Smooth muscle cell (in vitro differentiated cells): ENCODE measurements around the gene IL1RAP. TPM values are rescaled to one million over a fixed set of nuclear protein-coding genes. Genes with fewer than 3 reads are reported as not detected.

Experiments used
- DNase-seq: peaks from one replicate; lab custom pipeline; 2025; ENCODE audit not compliant: unreplicated experiment; lab: John Stamatoyannopoulos, UW
- H2AFZ ChIP-seq: fragments of 200-600 bp; sonication (generic); 2 replicates; pipeline ENCODE4 v1.6.0; 2016; ENCODE audit warnings: antibody characterized with exemption, low read depth, mild to moderate bottlenecking
- H3F3A ChIP-seq: fragments of 200-600 bp; sonication (generic); 2 replicates; pipeline ENCODE4 v1.6.0; 2017; ENCODE audit warnings: antibody characterized with exemption, low read depth
- H3K27ac ChIP-seq: fragments of 200-600 bp; sonication (generic); 2 replicates; pipeline ENCODE4 v1.5.1; 2016; ENCODE audit warnings: low read depth, mild to moderate bottlenecking
- H3K27me3 ChIP-seq: fragments of 200-600 bp; sonication (generic); 2 replicates; pipeline ENCODE4 v1.6.1; 2016; ENCODE audit warnings: low read depth, mild to moderate bottlenecking
- H3K36me3 ChIP-seq: fragments of 200-600 bp; sonication (generic); 2 replicates; pipeline ENCODE4 v1.5.1; 2016; ENCODE audit warnings: low read depth
- H3K4me1 ChIP-seq: fragments of 200-600 bp; sonication (generic); 2 replicates; pipeline ENCODE4 v1.5.1; 2016; ENCODE audit warnings: low read depth
- H3K4me2 ChIP-seq: fragments of 200-600 bp; sonication (generic); 2 replicates; pipeline ENCODE4 v1.6.0; 2016; ENCODE audit warnings: mild to moderate bottlenecking
- H3K4me3 ChIP-seq: fragments of 200-600 bp; sonication (generic); 2 replicates; pipeline ENCODE4 v1.5.1; 2016; ENCODE audit warnings: mild to moderate bottlenecking
- H3K79me2 ChIP-seq: fragments of 200-600 bp; sonication (generic); 2 replicates; pipeline ENCODE4 v1.6.0; 2016; ENCODE audit warnings: low read depth, mild to moderate bottlenecking
- H3K9ac ChIP-seq: fragments of 200-600 bp; sonication (generic); 2 replicates; pipeline ENCODE4 v1.6.0; 2016; ENCODE audit warnings: low read depth
- H3K9me3 ChIP-seq: fragments of 200-600 bp; sonication (generic); replicated peaks from 2 replicates; pipeline ENCODE4 v1.5.1; 2016; ENCODE audit warnings: low read depth
- H4K20me1 ChIP-seq: fragments of 200-600 bp; sonication (generic); 2 replicates; pipeline ENCODE4 v1.6.0; 2016; ENCODE audit warnings: low read depth
- WGBS: methylation state at CpG from one replicate; pipeline ENCODE4 v1.1.7; 2016; ENCODE audit warnings: low lambda C conversion rate; 5-methylcytosine and 5-hydroxymethylcytosine counted together
- polyA plus RNA-seq: library from polyadenylated mRNA; unstranded; fragments of >200 nt; fragmentation: Nextera tagmentation; extraction: Ambion mirVana; gene quantifications from 2 replicates; pipeline ENCODE4 v1.2.1, GENCODE V29; 2016
- total RNA-seq: library from RNA; depleted of rRNA; stranded (reverse); fragments of >200 nt; gene quantifications from 2 replicates; pipeline ENCODE4 v1.2.3, GENCODE V29; 2014
- TF ChIP-seq, protein P1 (sequence below): fragments of 200-600 bp; sonication (generic); IDR thresholded peaks from 2 replicates; pipeline ENCODE4 v1.5.1; 2017; ENCODE audit warnings: borderline replicate concordance, mild to moderate bottlenecking, antibody characterized with exemption; ENCODE audit not compliant: insufficient read depth, poor library complexity, severe bottlenecking

The IL1RAP gene
- total and polyA plus RNA-seq, 2 experiments from 2014 or later, result 13.5 to 49.1 TPM

DNA sequence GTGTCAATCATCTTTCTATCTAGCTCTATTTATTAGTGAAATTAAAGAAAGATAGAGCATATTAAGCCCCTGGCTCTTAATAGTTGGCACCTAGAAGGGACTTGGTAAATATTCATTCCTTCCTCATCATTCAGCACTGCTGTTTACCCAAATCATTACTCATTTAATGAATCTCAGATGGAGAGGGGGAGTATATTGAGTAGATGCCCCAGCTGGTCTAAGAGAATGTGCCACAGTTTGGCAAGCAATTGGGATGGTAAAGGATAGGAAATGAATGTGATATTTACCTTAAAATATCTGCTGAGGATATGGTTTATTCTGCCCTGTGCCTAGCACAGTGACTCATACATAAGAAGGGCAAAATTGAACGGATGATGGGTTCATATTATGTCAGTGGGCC, 6.0 kb downstream of the IL1RAP start:
- Histone ChIP-seq H3K4me2 (no peak overlapping the region), H3K36me3 (no peaks in the 10 kb centered on the region), H3K4me1 (peaks cover 4% of the 10 kb centered on the region), H3K79me2 (peaks cover 53% of the 10 kb centered on the region), H3F3A (peaks cover 6% of the 10 kb centered on the region), H3K27ac (no peak overlapping the region), H3K27me3 (no peaks in the 10 kb centered on the region), H4K20me1 (no peaks in the 10 kb centered on the region), H3K9me3 (no peaks in the 10 kb centered on the region), H3K4me3 (no peak overlapping the region), H2AFZ (no peak overlapping the region), H3K9ac (no peak overlapping the region)
- WGBS, result 46% methylated on average over 1 of the region's 1 CpG
- TF ChIP-seq, protein P1, sequence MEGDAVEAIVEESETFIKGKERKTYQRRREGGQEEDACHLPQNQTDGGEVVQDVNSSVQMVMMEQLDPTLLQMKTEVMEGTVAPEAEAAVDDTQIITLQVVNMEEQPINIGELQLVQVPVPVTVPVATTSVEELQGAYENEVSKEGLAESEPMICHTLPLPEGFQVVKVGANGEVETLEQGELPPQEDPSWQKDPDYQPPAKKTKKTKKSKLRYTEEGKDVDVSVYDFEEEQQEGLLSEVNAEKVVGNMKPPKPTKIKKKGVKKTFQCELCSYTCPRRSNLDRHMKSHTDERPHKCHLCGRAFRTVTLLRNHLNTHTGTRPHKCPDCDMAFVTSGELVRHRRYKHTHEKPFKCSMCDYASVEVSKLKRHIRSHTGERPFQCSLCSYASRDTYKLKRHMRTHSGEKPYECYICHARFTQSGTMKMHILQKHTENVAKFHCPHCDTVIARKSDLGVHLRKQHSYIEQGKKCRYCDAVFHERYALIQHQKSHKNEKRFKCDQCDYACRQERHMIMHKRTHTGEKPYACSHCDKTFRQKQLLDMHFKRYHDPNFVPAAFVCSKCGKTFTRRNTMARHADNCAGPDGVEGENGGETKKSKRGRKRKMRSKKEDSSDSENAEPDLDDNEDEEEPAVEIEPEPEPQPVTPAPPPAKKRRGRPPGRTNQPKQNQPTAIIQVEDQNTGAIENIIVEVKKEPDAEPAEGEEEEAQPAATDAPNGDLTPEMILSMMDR, result no peak
- DNase-seq, result no peak

DNA sequence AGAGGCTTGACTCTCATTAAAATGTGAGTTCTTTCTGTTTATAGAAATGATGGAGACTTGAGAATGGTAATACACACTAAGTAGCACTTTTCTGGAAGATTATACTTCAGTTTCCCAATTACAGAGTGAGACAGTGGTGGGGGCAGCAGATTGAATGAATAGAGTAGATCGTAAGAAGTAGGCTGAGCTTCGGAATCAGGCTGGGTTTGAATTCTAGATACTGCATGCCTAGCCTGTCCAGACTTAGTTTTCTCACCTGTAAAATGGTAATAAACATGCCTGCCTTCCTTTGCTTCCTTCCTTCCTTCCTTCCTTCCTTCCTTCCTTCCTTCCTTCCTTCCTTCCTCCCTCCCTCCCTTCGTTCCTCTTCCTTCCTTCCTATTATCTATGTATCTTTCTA, 8.1 kb downstream of the IL1RAP start:
- Histone ChIP-seq H3K4me1 (no peaks in the 10 kb centered on the region), H3K4me3 (no peak overlapping the region), H3F3A (peaks cover 6% of the 10 kb centered on the region), H3K79me2 (peaks cover 34% of the 10 kb centered on the region), H3K36me3 (no peaks in the 10 kb centered on the region), H2AFZ (no peak overlapping the region), H3K27me3 (no peaks in the 10 kb centered on the region), H3K9ac (no peak overlapping the region), H4K20me1 (no peaks in the 10 kb centered on the region), H3K9me3 (no peaks in the 10 kb centered on the region), H3K27ac (no peak overlapping the region), H3K4me2 (no peak overlapping the region)
- no peak for DNase-seq
- WGBS, result 94% methylated on average over 3 of the region's 3 CpGs
- TF ChIP-seq, protein P1, result no peak

DNA sequence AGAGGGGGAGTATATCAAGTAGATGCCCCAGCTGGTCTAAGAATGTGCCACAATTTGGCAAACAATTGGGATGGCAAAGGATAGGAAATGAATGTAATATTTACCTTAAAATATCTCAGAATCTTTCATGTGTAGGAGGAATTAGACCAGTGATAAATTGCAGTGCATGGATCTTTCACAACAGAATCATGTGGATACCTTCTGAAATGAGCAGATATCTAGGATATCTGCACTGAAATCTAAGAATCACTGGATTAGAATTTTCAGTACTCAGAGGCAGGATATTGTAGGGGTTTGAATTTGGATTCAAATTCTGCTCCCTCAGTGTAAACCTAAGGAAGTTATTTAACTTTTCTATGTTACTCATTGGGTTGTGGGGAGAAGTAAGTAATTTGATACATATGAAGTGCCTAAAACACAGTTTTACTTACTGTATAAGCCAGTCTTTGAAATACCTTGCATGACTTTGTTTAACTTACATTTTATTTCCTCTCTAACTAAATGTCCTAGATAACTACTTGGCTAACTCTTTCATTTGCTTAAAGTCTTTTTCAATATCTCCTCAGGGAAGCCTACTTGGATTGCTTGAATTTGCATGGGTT, 8.8 kb downstream of the IL1RAP start:
- Histone ChIP-seq H3K4me3 (no peak overlapping the region), H2AFZ (no peak overlapping the region), H3K79me2 (peaks cover 30% of the 10 kb centered on the region), H3K4me2 (no peak overlapping the region), H3K36me3 (no peaks in the 10 kb centered on the region), H3K9ac (no peak overlapping the region), H4K20me1 (no peaks in the 10 kb centered on the region), H3F3A (peaks cover 6% of the 10 kb centered on the region), H3K9me3 (no peaks in the 10 kb centered on the region), H3K4me1 (peaks cover 1% of the 10 kb centered on the region), H3K27ac (no peak overlapping the region), H3K27me3 (no peaks in the 10 kb centered on the region)
- TF ChIP-seq, protein P1, result no peak
- DNase-seq, result no peak

GRCh38 chr3:190524942-190525341, 11.1 kb downstream of the IL1RAP start:
- no peak for DNase-seq
- Histone ChIP-seq H3K36me3 (no peaks in the 10 kb centered on the region), H2AFZ (no peak overlapping the region), H3F3A (no peaks in the 10 kb centered on the region), H3K9ac (no peak overlapping the region), H3K27ac (peak overlapping the region; percentile 33), H3K27me3 (no peaks in the 10 kb centered on the region), H3K4me2 (no peak overlapping the region), H3K4me1 (peaks cover 8% of the 10 kb centered on the region), H3K79me2 (peaks cover 17% of the 10 kb centered on the region), H4K20me1 (no peaks in the 10 kb centered on the region), H3K9me3 (no peaks in the 10 kb centered on the region), H3K4me3 (no peak overlapping the region)
- TF ChIP-seq, protein P1, result no peak
- 97% methylated on average over 1 of the region's 1 CpG for WGBS
